ENCODE measurements around the gene UIMC1.
"Not testable (repeated sequence)": the region's sequence is repeated elsewhere in the genome, so short reads cannot be mapped to it uniquely, and the experiment has no call there.

The UIMC1 gene

GRCh38 chr5:177005619-177006264, 837 bp downstream of the UIMC1 start:
- peak; percentile 25 to 72 for DNase-seq

- DNase-seq = no peak
Measured at GRCh38 chr5:177004961-177005360, 1.6 kb downstream of the UIMC1 start.

GRCh38 chr5:177003649-177004048, 2.9 kb downstream of the UIMC1 start:
- DNase-seq = peak in 1 of 2 experiments; percentile 4

- DNase-seq = not testable (repeated sequence)
Measured at GRCh38 chr5:176999526-176999925, 7.1 kb downstream of the UIMC1 start.

- DNase-seq = no peak
Measured at GRCh38 chr5:176998828-176999227, 7.8 kb downstream of the UIMC1 start.

GRCh38 chr5:176996780-176997179, 9.8 kb downstream of the UIMC1 start:
- DNase-seq = no peak

GRCh38 chr5:176995896-176996767, 10.4 kb downstream of the UIMC1 start:
- no peak for DNase-seq

- no peak for DNase-seq
Measured at GRCh38 chr5:176995122-176995490, 11.5 kb downstream of the UIMC1 start.

GRCh38 chr5:176994460-176995121, 12.0 kb downstream of the UIMC1 start:
- DNase-seq = no peak

- DNase-seq = not testable (repeated sequence)
Measured at GRCh38 chr5:176993081-176993480, 13.5 kb downstream of the UIMC1 start.

- no peak for DNase-seq
Measured at GRCh38 chr5:176987583-176987982, 19.0 kb downstream of the UIMC1 start.

GRCh38 chr5:176986280-176986679, 20.3 kb downstream of the UIMC1 start:
- DNase-seq = no peak

- no peak for DNase-seq
Measured at GRCh38 chr5:176985516-176985915, 21.1 kb downstream of the UIMC1 start.

- DNase-seq = not testable (repeated sequence)
Measured at GRCh38 chr5:176984176-176984575, 22.4 kb downstream of the UIMC1 start.

- not testable (repeated sequence) for DNase-seq
Measured at GRCh38 chr5:176983593-176983992, 23.0 kb downstream of the UIMC1 start.

- not testable (repeated sequence) for DNase-seq
Measured at GRCh38 chr5:176983112-176983511, 23.5 kb downstream of the UIMC1 start.

- no peak for DNase-seq
Measured at GRCh38 chr5:176980818-176981217, 25.8 kb downstream of the UIMC1 start.

GRCh38 chr5:176979669-176980068, 26.9 kb downstream of the UIMC1 start:
- no peak for DNase-seq

- no peak for DNase-seq
Measured at GRCh38 chr5:176965633-176966032, 40.9 kb downstream of the UIMC1 start.

GRCh38 chr5:176959051-176959450, 47.5 kb downstream of the UIMC1 start:
- peak; percentile 37 to 55 for DNase-seq

- DNase-seq = no peak
Measured at GRCh38 chr5:176956756-176957155, 49.8 kb downstream of the UIMC1 start.

GRCh38 chr5:176955895-176956294, 50.7 kb downstream of the UIMC1 start:
- DNase-seq = no peak

- no peak for DNase-seq
Measured at GRCh38 chr5:176954050-176954449, 52.5 kb downstream of the UIMC1 start.

All from NCI-H526 (cell line).